HepG2 (cell line): Measurements from ENCODE around the gene CNNM4. TPM values are rescaled to one million over a fixed set of nuclear protein-coding genes. Genes with fewer than 3 reads are reported as not detected.

Source experiments
- ADNP ChIP-seq: sonication (generic); formaldehyde crosslinking; IDR thresholded peaks from 2 replicates; pipeline ENCODE4 v1.4.0; 2020; ENCODE audit warnings: missing genetic modification reagents
- BCL3 ChIP-seq: sonication (generic); formaldehyde crosslinking; IDR thresholded peaks from 2 replicates; pipeline ENCODE4 v1.5.1; 2020; ENCODE audit warnings: mild to moderate bottlenecking, missing genetic modification reagents, moderate library complexity
- HCFC1 ChIP-seq: fragments of 150-350 bp; IDR thresholded peaks from 2 replicates; pipeline ENCODE4 v1.6.1; 2014; ENCODE audit warnings: low read depth, low read length
- HDAC6 ChIP-seq: fragments of 200-600 bp; sonication (generic); IDR thresholded peaks from 2 replicates; pipeline ENCODE4 v1.7.0; 2017; ENCODE audit warnings: mild to moderate bottlenecking, antibody characterized with exemption, low read length, low read depth
- MED1 ChIP-seq: sonication (generic); formaldehyde crosslinking; IDR thresholded peaks from 2 replicates; pipeline ENCODE4 v1.4.0; 2020; ENCODE audit warnings: missing genetic modification reagents
- NFKBIZ ChIP-seq: IDR thresholded peaks from 2 replicates; pipeline ENCODE4 v1.6.1; 2018; ENCODE audit warnings: missing genetic modification reagents, missing compliant biosample characterization
- NR0B2 ChIP-seq: sonication (generic); formaldehyde crosslinking; IDR thresholded peaks from 2 replicates; pipeline ENCODE4 v1.4.0; 2020; ENCODE audit warnings: mild to moderate bottlenecking, missing genetic modification reagents
- PHF5A ChIP-seq: IDR thresholded peaks from one replicate; pipeline ENCODE4 v1.6.1; 2018; ENCODE audit warnings: low read depth, missing genetic modification reagents; ENCODE audit not compliant: unreplicated experiment
- STAT5B ChIP-seq: sonication (generic); formaldehyde crosslinking; IDR thresholded peaks from 2 replicates; pipeline ENCODE4 v1.4.0; 2020; ENCODE audit warnings: missing genetic modification reagents
- TSC22D2 ChIP-seq: sonication (generic); formaldehyde crosslinking; IDR thresholded peaks from 2 replicates; pipeline ENCODE4 v1.5.1; 2020; ENCODE audit warnings: missing genetic modification reagents, mild to moderate bottlenecking, borderline replicate concordance
- ZBTB4 ChIP-seq: sonication (generic); formaldehyde crosslinking; IDR thresholded peaks from 2 replicates; pipeline ENCODE4 v1.4.0; 2020; ENCODE audit warnings: missing genetic modification reagents, mild to moderate bottlenecking, borderline replicate concordance
- ZMYM2 ChIP-seq: sonication (generic); formaldehyde crosslinking; IDR thresholded peaks from 2 replicates; pipeline ENCODE4 v1.8.0; 2022; ENCODE audit warnings: mild to moderate bottlenecking, missing genetic modification reagents
- ZNF253 ChIP-seq: sonication (generic); formaldehyde crosslinking; IDR thresholded peaks from 2 replicates; pipeline ENCODE4 v1.8.0; 2022; ENCODE audit warnings: mild to moderate bottlenecking, missing genetic modification reagents, borderline replicate concordance
- ZSCAN9 ChIP-seq: IDR thresholded peaks from 2 replicates; pipeline ENCODE4 v1.6.1; 2016; ENCODE audit warnings: borderline replicate concordance
- polyA plus RNA-seq, 8 experiments: library from polyadenylated mRNA; depleted of rRNA in 3 of 8; stranded (reverse) in 7 of 8; unstranded in 1 of 8; fragments of >200 nt; fragmentation: Illumina TruSeq in 4 of 8; extraction: Trizol in 4 of 8; gene quantifications; 2 replicates each; pipeline versions ENCODE4 v1.2.1 to v1.2.3, GENCODE V29; 2011 to 2016; ENCODE audit warnings: low read depth in 4 of 8, missing spikeins in 1 of 8, mixed read lengths in 1 of 8; ENCODE audit not compliant: insufficient read depth in 1 of 8
- total RNA-seq, 5 experiments: library from RNA; depleted of rRNA; stranded (reverse); fragments of >200 nt; fragmentation: Illumina TruSeq; extraction: Trizol; gene quantifications; 2 replicates each; pipeline ENCODE4 v1.2.3, GENCODE V29; 2016; ENCODE audit warnings: low read depth in 1 of 5
- TF ChIP-seq, protein P1 (sequence below): sonication (generic); formaldehyde crosslinking; conservative IDR thresholded peaks from 2 replicates; pipeline ENCODE4 v1.4.0; 2020; ENCODE audit warnings: missing genetic modification reagents
- TF ChIP-seq, protein P2 (sequence below): sonication (generic); formaldehyde crosslinking; IDR thresholded peaks from 2 replicates; pipeline ENCODE4 v1.4.0; 2020; ENCODE audit warnings: missing genetic modification reagents
- TF ChIP-seq, protein P3 (sequence below): sonication (generic); formaldehyde crosslinking; conservative IDR thresholded peaks from 2 replicates; pipeline ENCODE4 v1.4.0; 2020; ENCODE audit warnings: missing genetic modification reagents

Gene CNNM4
- total and polyA plus RNA-seq, 2 of the 13 experiments (the other 11 are each of a cell fraction or from before 2014, with no cell fraction given), result 5.9 to 8.4 TPM

GRCh38 chr2:96760036-96760985 lies at the start of gene CNNM4 (continued):
- no peak for TF ChIP-seq TSC22D2 (CRISPR knock-in tag)
- TF ChIP-seq ZNF253 (CRISPR knock-in tag), result no peak
- no peak for TF ChIP-seq ZBTB4 (CRISPR knock-in tag)
- TF ChIP-seq ADNP (CRISPR knock-in tag), result no peak
- TF ChIP-seq HDAC6, result no peak
- TF ChIP-seq, protein P1, sequence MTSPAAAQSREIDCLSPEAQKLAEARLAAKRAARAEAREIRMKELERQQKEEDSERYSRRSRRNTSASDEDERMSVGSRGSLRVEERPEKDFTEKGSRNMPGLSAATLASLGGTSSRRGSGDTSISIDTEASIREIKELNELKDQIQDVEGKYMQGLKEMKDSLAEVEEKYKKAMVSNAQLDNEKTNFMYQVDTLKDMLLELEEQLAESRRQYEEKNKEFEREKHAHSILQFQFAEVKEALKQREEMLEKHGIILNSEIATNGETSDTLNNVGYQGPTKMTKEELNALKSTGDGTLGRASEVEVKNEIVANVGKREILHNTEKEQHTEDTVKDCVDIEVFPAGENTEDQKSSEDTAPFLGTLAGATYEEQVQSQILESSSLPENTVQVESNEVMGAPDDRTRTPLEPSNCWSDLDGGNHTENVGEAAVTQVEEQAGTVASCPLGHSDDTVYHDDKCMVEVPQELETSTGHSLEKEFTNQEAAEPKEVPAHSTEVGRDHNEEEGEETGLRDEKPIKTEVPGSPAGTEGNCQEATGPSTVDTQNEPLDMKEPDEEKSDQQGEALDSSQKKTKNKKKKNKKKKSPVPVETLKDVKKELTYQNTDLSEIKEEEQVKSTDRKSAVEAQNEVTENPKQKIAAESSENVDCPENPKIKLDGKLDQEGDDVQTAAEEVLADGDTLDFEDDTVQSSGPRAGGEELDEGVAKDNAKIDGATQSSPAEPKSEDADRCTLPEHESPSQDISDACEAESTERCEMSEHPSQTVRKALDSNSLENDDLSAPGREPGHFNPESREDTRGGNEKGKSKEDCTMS, result no peak
- TF ChIP-seq, protein P2, sequence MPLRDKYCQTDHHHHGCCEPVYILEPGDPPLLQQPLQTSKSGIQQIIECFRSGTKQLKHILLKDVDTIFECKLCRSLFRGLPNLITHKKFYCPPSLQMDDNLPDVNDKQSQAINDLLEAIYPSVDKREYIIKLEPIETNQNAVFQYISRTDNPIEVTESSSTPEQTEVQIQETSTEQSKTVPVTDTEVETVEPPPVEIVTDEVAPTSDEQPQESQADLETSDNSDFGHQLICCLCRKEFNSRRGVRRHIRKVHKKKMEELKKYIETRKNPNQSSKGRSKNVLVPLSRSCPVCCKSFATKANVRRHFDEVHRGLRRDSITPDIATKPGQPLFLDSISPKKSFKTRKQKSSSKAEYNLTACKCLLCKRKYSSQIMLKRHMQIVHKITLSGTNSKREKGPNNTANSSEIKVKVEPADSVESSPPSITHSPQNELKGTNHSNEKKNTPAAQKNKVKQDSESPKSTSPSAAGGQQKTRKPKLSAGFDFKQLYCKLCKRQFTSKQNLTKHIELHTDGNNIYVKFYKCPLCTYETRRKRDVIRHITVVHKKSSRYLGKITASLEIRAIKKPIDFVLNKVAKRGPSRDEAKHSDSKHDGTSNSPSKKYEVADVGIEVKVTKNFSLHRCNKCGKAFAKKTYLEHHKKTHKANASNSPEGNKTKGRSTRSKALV, result 0 out of 2 replicates have a peak, but pooled peaks have one; percentile 59
- TF ChIP-seq NR0B2 (CRISPR knock-in tag), result 0 out of 2 replicates have a peak, but pooled peaks have one; percentile 48
- TF ChIP-seq NFKBIZ (CRISPR knock-in tag), result peak; percentile 48; the same call in 1 of the 2 replicates
- TF ChIP-seq ZMYM2 (CRISPR knock-in tag), result no peak
- TF ChIP-seq HCFC1, result no peak
- TF ChIP-seq PHF5A (CRISPR knock-in tag), result no peak
- 0 out of 2 replicates have a peak, but pooled peaks have one; percentile 28 for TF ChIP-seq MED1 (CRISPR knock-in tag)
- TF ChIP-seq STAT5B (CRISPR knock-in tag), result 0 out of 2 replicates have a peak, but pooled peaks have one; percentile 70
- no peak for TF ChIP-seq BCL3 (CRISPR knock-in tag)
- TF ChIP-seq, protein P3, sequence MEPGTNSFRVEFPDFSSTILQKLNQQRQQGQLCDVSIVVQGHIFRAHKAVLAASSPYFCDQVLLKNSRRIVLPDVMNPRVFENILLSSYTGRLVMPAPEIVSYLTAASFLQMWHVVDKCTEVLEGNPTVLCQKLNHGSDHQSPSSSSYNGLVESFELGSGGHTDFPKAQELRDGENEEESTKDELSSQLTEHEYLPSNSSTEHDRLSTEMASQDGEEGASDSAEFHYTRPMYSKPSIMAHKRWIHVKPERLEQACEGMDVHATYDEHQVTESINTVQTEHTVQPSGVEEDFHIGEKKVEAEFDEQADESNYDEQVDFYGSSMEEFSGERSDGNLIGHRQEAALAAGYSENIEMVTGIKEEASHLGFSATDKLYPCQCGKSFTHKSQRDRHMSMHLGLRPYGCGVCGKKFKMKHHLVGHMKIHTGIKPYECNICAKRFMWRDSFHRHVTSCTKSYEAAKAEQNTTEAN, result no peak
- 0 out of 2 replicates have a peak, but pooled peaks have one; percentile 19 for TF ChIP-seq ZSCAN9 (CRISPR knock-in tag)
